ENCODE data around the gene UTP20.

- TF ChIP-seq CTCF (IDR thresholded peaks at IDR 0.05): no peak
- TF ChIP-seq POLR2A (IDR thresholded peaks at IDR 0.05): no peak
- TF ChIP-seq EP300 (IDR thresholded peaks at IDR 0.05): no peak
Measured at GRCh38 chr12:101372431-101372830, 92.5 kb downstream of the UTP20 start.

Data from tibial nerve (tissue), 4 donors.